Activated naive CD4-positive, alpha-beta T cell (primary cell): ENCODE measurements around the gene ITGA2.
"Not testable (repeated sequence)": the region's sequence is repeated elsewhere in the genome, so short reads cannot be mapped to it uniquely, and the experiment has no call there.

Source experiments
- DNase-seq, 4 experiments: peaks; one replicate each; lab custom pipeline; 2025; lab: John Stamatoyannopoulos, UW

Gene ITGA2

DNA sequence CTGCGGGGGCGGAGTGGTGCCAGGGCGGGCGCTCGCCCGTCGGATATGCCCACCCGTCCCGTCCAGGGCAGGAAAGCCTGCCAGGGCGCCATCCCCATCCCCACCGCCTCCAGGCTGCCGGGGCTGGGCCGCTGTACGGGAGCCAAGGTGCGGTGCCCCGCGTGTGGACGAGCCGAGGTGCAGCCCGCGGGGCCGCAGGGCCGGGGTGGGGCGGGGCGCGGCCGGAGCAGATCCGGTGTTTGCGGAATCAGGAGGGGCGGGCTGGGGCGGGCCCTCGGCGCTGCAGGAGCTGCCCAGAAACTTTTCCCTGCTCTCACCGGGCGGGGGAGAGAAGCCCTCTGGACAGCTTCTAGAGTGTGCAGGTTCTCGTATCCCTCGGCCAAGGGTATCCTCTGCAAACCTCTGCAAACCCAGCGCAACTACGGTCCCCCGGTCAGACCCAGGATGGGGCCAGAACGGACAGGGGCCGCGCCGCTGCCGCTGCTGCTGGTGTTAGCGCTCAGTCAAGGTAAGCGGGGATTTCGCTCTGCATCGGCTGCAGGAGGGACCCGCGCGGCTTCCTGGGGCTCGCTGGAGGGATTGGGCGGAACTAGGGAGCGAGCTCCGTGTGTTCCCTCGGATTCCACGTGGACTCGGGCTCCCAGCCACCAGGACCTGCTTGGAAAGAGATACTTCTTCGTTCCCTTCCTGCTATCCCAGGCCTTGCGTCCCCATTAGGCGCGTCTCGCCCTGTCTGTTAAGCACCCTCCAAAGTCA lies at the start of gene ITGA2:
ITGA2 (plus strand) TSS at position 328 of the 756 bp plus-strand sequence; CDS start at position 445, 117 bp downstream.
- peak in 1 of 4 experiments; percentile 4 for DNase-seq

DNA sequence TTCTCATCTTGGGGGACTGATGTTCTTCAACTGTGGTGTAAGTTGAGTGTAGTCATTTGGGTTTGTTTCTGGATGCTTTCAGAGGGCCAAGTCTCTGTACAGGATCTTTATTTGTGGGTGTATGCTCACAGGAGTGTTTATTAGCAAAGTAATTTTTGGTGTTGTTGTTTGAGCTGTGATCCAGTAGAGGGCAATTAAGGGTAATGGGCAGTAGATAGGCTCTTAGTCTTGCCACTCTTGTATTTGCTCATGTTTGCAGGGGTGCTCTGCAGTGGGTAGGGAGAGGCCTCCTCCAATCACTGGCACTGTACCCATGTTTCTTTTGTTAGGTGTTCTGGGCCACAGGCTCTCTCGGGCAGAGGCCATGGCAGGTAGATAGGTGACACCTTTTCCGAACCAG lies 45.9 kb upstream of the ITGA2 start:
- DNase-seq: no peak

DNA sequence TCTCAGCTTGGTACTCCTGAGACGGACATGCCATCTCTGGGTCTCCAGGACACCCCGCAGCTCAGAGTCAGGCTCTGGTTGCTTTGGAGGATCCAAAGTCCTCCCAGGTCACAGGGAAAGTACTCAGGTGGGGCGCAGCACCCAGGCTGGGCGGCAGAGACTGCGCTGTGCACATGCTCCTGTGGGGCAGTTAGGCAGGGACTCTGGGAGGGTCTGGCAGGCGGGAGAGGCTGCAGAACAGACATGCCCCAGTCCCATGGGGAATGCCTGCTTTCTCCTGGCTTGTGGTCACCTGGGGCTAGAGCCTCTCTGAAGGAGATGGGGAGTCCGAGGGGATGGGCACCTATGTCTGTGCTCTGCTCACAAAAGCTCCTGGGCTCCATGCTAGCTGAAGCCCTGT lies 45.3 kb upstream of the ITGA2 start:
- no peak for DNase-seq

DNA sequence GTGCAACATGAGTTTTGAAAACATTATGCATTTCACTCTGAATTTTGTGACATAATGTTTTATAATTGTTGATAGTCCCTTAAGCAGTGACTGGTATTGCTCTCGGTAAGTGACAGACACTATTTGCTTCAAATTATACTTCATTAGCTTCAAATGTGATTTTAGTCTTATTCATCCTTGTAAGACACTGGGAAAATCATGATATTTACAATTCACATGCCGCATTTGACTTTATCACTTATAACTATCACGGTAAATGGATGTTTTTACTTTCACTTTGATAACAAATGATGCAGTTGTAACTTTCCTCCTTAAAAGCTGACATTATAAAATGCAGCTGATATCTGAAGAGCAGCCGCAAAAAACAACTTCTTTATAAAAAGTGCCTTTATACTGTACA lies 44.1 kb upstream of the ITGA2 start:
- DNase-seq: no peak

DNA sequence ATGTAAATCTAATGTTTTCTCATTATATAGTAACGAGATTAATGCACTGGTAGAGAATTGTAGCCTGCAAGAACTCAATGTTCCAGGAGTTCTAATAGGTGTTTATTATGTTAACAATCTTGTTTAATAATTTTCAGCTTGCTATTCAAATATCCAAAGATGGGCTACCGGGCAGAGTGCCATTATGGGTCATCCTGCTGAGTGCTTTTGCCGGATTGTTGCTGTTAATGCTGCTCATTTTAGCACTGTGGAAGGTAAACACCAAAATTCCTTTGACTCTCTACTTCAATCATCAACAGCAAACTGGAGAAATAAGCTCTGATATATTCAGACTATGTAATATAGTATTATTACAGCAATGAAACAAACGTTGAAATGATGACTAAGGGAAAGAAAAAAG lies 41.9 kb upstream of the ITGA2 start:
- DNase-seq: no peak

DNA sequence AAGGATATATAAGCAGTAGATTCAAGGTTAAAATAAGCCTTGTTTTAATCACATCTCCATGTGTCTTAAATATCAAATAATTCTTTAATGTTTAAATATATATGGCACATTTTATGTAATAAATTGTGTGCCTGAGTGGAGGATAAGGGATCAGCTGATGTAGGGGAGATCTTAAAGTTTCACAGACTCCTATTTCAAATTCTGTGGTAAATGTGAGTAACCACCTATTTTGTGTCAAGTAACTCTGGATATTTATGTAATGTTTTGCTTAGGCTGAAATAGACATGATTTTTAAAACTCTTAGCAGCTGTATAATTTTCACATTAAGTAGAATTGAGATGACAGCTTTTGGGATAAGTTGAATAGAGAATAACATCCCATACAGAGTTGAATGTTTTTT lies 41.3 kb upstream of the ITGA2 start:
- DNase-seq: no peak

DNA sequence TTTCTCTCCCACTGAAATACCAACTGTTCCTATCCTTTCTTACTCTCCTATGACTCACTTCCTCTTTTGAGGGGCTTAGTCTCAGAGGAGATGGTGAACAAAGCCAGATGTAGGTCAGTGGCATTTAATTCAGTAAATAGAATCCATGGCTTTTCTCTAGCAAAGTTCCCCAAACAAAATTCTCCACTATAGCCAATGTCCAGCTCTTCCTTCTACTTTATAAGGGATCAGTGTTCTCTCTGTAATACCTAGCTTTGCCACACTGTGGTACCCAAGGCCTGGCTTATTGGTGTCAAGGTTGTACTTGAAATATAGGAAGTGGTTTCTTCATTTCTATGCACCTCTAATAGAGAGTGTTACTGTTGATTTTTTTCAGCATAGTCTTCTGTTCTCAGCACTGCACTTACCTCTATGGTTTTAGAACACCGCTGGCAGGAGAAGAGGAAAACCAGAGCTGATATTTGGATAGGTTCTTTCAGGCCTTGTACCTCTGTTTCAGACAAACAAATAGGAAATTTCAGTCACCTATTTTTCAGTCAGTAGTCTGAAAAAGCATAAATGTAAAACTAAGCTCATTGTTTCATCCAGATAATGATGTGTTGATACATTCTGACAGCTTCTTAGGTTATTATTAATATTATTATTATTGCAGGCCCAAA lies 40.6 kb upstream of the ITGA2 start:
- DNase-seq: peak in 3 of 4 experiments; percentile 0 to 13 (median 1)

DNA sequence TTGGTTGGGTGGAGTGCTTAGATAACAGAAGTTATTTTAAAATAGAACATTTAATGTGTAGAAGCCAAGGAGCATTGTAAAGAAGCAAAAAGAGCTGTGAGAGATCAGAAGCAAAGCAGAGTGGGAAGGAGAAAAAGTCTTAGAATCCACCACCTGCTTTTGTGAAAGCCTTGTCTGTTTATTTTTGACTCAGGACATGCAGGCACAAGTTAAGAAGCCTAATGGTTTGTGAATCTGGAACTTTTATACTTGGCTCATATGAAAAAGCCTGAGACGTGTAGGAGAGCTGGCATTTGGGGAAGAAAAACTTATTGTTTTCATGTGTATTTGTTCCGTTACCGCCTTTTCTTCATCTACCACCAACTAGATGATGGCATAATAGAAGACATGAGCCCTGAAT lies 38.5 kb upstream of the ITGA2 start:
- no peak for DNase-seq

DNA sequence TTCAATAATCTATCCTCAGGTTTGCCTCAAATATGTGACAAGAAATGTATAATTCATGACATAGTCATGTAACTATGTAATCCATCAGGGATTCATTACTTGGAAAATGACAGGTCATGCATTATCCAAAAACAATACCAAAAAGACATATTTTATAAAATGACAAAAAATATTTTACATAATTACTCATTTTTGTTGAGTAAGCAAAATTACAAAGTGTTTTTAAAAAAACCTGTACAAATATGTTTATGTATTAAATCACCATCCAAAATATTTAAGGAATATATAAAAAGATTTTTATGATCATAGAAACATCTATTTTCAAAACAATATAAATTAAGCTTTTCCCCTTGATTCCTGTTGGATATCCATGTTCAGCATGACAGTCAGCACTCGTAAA lies 36.7 kb upstream of the ITGA2 start:
- no peak for DNase-seq

DNA sequence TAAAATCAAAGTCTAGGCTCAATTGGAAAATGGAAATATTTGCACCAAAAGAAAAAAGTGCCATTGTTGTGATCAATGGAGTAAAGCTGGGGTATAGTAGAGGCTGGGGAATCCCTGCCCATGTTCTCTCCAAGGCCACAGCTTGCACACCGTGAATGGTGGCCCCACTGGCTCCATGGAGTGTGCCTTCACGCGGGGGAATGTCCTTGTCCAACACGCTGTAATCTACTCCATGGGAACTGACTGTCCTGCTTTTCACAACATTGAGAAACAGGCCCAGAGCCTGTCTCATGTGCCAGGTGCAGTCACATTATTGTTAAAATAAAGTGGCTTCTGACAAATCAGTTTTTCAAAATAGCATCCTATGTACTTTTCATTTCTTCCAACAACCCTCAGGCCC lies 33.1 kb upstream of the ITGA2 start:
- DNase-seq: no peak

DNA sequence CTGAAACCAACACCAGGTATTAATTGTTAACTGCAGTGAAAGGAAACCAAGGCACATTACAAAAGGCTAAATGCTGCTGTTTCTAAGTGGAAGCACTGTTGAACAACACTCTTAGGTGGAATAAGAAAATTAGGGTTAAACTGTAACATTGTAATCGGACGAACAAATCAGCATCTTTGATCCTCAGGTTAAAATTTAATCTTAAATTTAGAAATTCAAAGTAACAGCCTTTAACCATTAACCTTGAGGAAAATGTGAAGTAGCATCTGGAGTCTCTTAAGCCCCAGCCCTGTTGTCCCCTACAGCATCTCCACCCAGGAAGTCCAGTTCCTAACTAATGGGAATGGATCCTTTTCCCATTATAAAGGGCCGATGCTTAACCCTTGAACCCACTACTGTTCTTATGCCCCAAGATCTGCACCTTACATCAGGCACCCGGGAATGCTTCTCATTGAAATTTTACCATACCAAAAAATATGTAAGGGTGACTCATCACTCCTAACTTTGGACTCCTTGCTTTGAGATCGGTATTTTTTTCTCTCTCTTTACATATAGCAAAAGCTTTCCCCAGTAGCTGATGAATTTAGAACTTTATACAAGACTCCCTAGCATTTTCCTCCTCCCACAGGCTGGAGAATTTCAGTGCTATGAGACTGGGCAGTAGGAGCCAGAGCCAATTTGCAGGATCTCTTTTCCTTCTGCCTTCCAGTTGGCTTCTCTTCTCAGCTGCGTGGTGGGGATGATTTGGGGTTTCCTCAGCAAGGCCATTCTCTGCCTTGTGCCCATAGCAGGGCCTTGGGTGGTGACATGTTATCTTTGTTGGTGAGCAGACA lies 32.0 kb upstream of the ITGA2 start:
- DNase-seq: no peak

DNA sequence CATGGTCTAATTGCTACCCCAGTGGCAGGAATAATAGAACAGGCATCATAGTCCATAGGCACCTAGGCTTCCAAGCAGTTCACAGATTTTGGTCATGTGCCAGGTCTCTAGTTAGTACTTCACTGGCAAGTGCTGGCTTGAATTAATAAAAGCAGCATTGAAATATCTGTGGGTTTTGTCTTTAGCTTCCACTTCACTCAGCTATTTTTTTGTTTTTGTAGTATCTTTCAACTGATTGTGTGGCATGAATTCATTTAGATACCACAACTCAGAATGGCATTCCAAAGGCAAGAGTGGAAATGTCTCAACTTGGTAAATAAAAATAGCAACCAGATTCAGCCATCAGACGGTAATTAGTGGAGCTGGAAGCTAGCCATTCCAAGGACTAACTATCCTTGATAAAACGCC lies 27.9 kb upstream of the ITGA2 start:
- no peak for DNase-seq

DNA sequence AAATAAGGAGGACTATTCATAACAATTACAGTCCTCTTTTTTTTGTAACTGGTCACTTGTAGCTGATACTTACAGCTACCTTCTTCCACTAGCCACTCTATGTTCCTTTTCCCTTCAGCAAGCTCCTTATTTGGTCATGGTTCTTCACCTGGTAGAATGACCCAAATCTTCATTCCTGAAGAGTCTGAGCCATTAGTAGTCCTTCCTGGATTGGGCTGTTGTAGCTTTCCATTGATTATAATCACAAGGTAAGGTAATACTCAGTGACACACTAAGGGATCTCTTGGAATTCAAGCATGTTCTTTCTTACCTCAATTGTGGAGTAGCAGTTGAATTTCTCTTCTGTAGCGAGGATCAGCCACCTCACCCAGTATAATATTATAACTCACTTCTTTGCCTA lies 25.5 kb upstream of the ITGA2 start:
- no peak for DNase-seq

DNA sequence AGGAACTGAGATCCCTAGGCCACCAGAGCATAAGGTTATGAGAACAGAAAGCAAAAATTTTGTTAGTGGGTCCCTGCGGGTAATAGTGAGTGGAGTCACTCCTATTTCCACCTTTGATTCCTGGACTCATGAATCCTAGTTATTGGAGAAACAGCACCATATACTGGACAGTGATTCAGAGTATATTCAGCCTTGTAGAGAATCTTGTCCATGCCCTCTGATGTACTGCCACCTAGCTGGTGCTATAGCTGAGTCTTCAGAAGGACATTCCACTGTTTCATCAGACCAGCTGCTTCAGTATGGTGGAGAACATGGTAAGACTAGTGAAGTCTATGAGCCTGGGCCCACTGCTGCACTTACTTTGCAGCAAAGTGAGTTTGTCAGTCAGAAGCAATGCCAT lies 25.0 kb upstream of the ITGA2 start:
- DNase-seq: no peak

DNA sequence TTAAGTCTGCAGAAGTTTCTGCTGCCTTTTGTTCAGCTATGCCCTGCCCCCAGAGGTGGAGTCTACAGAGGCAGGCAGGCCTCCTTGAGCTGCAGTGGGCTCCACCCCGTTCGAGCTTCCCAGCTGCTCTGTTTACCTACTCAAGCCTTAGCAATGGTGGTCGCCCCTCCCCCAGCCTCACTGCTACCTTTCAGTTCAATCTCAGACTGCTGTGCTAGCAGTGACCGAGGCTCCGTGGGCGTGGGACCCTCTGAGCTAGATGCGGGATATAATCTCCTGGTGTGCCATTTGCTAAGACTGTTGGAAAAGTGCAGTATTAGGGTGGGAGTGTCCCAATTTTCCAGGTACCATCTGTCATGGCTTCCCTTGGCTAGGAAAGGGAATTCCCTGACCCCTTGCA lies 13.0 kb upstream of the ITGA2 start:
- DNase-seq: not testable (repeated sequence)

DNA sequence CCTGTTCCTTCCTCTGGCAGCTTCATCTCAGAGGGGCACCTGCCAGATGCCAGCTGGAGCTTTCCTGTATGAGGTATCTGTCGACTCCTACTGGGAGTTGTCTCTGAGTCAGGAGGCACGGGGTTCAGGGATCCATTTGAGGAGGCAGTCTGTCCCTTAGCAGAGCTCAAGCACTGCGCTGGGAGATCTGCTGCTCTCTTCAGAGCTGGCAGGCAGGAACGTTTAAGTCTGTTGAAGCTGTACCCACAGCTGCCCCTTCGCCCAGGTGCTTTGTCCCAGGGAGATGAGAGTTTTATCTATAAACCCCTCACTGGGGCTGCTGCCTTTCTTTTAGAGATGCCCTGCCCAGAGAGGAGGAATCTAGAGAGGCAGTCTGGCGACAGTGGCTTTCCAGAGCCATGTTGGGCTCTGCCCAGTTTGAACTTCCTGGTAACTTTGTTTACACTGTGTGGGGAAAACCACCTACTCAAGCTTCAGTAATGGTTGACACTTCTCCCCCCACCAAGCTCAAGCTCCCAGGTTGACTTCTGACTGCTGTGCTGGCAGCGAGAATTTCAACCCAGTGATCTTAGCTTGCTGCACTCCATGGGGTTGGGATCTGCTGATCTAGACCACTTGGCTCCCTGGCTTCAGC lies 11.8 kb upstream of the ITGA2 start:
- no peak for DNase-seq

DNA sequence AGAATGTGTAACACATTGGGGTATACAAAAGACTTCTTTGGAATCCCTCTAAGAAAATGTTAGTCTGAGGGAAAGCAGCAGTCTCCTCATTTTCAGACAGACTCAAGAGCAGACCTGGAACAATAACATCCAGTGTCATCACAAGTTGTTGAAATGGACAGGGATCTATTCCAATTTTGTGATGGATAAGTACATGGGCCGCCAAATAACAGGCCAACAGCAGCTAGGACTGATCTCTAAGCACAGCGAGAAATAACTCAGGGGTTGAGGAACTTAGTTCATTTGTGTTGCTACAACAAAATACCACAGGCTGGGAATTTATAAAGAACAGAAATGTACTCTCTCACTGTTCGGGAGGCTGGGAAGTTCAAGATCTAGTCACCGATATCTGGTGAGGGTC lies 7.6 kb upstream of the ITGA2 start:
- no peak for DNase-seq

DNA sequence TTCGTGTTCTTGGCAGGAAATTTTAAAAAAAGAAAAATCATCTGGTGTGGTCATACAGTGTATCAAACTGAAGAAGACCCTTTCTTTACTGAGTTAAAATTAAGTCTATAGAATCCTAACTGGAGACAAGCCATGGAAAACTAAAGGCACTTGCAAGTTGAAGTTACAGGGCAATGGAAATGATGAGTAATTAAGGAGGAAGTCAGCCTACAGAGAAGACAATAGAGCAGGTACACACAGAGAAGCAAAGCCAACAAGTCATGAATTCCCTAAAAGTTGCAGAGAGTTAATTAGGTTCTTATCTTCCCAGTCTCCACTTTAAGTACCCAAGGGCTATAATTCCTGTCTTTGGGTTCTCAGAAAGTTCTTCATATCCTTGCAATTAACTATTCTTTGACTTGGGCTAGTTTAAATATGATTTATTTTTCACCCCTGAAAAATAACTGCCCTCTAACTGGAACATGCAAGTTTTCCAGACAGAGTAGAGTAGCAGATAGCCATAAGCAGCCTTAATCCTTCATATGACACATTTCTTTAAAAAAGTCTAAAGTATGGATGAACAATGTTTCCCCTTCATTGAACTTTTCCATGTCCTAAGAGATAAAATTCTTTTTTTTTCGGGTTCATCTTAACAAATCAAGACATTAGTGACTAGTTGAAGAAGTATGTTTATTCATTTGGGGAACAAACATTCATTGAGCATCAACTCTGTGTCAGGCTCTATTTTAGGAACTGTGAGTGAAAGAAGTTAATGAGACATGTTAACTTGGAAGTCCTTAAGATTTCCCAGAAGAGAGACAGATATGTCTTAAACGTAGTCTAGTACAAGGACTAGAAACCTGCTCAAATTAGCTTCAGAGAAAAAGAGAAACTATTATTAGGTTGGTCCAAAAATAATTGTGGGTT lies 5.2 kb upstream of the ITGA2 start:
- DNase-seq: no peak

DNA sequence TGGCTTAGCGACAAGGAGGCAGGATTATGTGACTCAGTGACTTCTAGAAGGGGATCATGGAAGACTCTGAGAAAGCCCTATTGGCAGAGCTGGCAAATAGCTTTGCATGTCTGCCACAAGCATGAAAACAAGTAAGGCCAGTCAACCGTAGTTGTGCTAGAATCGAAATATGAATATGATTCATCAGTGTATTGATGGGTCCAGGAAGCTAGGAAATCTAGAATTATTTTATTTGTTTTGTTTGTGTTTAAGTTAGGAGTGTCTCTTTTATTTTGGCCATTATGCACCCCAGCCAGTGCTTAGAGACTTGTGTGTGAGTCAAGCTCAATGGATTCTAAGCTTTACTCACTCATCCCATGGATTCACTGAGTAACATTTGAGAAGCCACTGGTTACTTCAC lies 3.8 kb upstream of the ITGA2 start:
- DNase-seq: no peak

DNA sequence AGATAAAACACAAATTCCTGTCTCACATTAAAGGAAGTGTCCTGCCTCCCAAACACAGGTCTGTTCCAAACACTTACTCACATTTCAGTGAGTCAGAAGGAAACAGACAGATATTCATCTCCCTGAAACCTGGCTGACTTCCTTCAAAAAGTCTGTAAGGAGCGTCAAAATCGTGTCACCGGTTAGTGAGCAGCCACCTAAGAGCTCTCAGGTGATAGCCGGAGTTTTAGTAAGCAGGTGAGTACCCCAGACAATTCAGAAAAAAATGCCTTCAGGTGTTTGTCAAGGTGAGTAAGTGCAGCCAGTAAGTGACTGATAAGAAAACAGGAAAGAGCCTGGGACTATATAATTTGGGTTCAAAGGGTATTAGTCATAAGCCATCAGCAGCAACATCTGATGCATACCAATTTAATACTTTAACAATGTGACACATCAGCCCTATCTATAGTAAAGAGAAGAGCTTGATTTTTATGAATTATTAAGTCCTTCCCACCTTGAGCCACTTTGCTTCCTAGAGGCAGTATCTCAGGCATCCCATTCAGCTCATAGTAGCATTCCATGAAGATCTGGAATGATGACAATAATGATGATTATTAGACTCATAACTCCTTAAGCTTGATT lies 1.3 kb upstream of the ITGA2 start:
- DNase-seq: no peak
